CD4-positive, alpha-beta memory T cell (primary cell): ENCODE results near the gene ATP13A2. TPM values are rescaled to one million over a fixed set of nuclear protein-coding genes. Genes with fewer than 3 reads are reported as not detected.
"Not testable (repeated sequence)": the region's sequence is repeated elsewhere in the genome, so short reads cannot be mapped to it uniquely, and the experiment has no call there.

ENCODE experiments used
- CTCF ChIA-PET: fragments of 350-600 bp; sonication (Branson Sonifier 250); formaldehyde crosslinking; loops from one replicate; lab custom pipeline; 2021; ENCODE audit warnings: inconsistent platforms; ENCODE audit not compliant: partially characterized antibody; lab: Charles Lee
- POLR2A ChIA-PET: fragments of 350-600 bp; sonication (Branson Sonifier 250); formaldehyde crosslinking; loops from one replicate; lab custom pipeline; 2021; ENCODE audit not compliant: partially characterized antibody; lab: Charles Lee
- DNase-seq, 5 donors: peaks; one replicate each; pipeline versions ENCODE4 v3.0.0 to v3.0.0-alpha.2; 2020 to 2022; ENCODE audit warnings: mixed read lengths in 1 of 5
- H3K27ac ChIP-seq: one replicate; pipeline ENCODE4 v1.7.0; 2013; ENCODE audit warnings: low read depth, low read length
- H3K27me3 ChIP-seq: 2 replicates; pipeline ENCODE4 v1.7.0; 2013; ENCODE audit warnings: mild to moderate bottlenecking, low read length, moderate library complexity; ENCODE audit not compliant: insufficient read depth
- H3K36me3 ChIP-seq: 2 replicates; pipeline ENCODE4 v1.7.0; 2013; ENCODE audit warnings: mild to moderate bottlenecking, low read length, moderate library complexity; ENCODE audit not compliant: insufficient read depth
- H3K4me1 ChIP-seq: 2 replicates; pipeline ENCODE4 v1.7.0; 2013; ENCODE audit warnings: mild to moderate bottlenecking, low read length, moderate library complexity; ENCODE audit not compliant: insufficient read depth
- H3K4me3 ChIP-seq, 2 donors: one replicate each; pipeline ENCODE4 v1.7.0; 2013; ENCODE audit warnings: low read length in 2 of 2, mild to moderate bottlenecking in 1 of 2
- H3K9me3 ChIP-seq, 2 donors: one replicate each; pipeline ENCODE4 v1.7.0; 2013; ENCODE audit warnings: low read length in 2 of 2, control low read depth in 1 of 2; ENCODE audit not compliant: control insufficient read depth in 1 of 2
- H3K27ac Mint-ChIP-seq, 7 donors: one replicate each; pipeline ENCODE4 v1.8.0; 2020 to 2021; ENCODE audit warnings: mixed read lengths in 7 of 7, mild to moderate bottlenecking in 6 of 7, inconsistent platforms in 3 of 7, moderate library complexity in 3 of 7
- H3K27me3 Mint-ChIP-seq, 2 donors: one replicate each; pipeline ENCODE4 v1.8.0; 2020 to 2021; ENCODE audit warnings: mixed read lengths in 2 of 2
- H3K36me3 Mint-ChIP-seq, 2 donors: one replicate each; pipeline ENCODE4 v1.8.0; 2020 to 2021; ENCODE audit warnings: mixed read lengths in 2 of 2, inconsistent platforms in 1 of 2, mild to moderate bottlenecking in 1 of 2
- H3K4me1 Mint-ChIP-seq, 4 donors: one replicate each; pipeline ENCODE4 v1.8.0; 2020 to 2021; ENCODE audit warnings: mixed read lengths in 4 of 4, mild to moderate bottlenecking in 1 of 4
- H3K4me3 Mint-ChIP-seq, 8 donors: one replicate each; pipeline ENCODE4 v1.8.0; 2020 to 2021; ENCODE audit warnings: mixed read lengths in 8 of 8, mild to moderate bottlenecking in 7 of 8, moderate library complexity in 6 of 8, inconsistent platforms in 3 of 8
- H3K9me3 Mint-ChIP-seq, 8 donors: one replicate each; pipeline ENCODE4 v1.8.0; 2020 to 2021; ENCODE audit warnings: mixed read lengths in 8 of 8, mild to moderate bottlenecking in 5 of 8, inconsistent platforms in 3 of 8, moderate library complexity in 1 of 8
- intact Hi-C: fragments of 100-400 bp; cut with micrococcal nuclease; formaldehyde crosslinking; loops from one replicate; pipeline ENCODE4 v1.15.1; 2023
- polyA plus RNA-seq, 2 donors: library from polyadenylated mRNA; unstranded; fragments of 300-500 nt; fragmentation: Illumina TruSeq; gene quantifications; one replicate each; pipeline ENCODE4 v1.2.3, GENCODE V29; 2021
- total RNA-seq, 2 experiments: library from RNA; stranded (reverse); gene quantifications; one replicate each; pipeline ENCODE4 v1.2.3, GENCODE V29; 2021

The ATP13A2 gene
- total and polyA plus RNA-seq, 4 experiments from 2014 or later = 24.6 to 60.4 (median 55.6) TPM

- H3K4me3 Mint-ChIP-seq = peak overlapping the region in 1 of 8 donors; percentile 8
- Histone ChIP-seq H3K27ac (no peak overlapping the region), H3K9me3 (no peaks in the 10 kb centered on the region), H3K27me3 (no peaks in the 10 kb centered on the region), H3K36me3 (no peaks in the 10 kb centered on the region), H3K4me1 (peaks cover 3% of the 10 kb centered on the region), H3K4me3 (no peak overlapping the region)
- H3K27me3 Mint-ChIP-seq = no peaks in the 10 kb centered on the region
- H3K9me3 Mint-ChIP-seq = peaks cover 0 to 2% (median 0%) of the 10 kb centered on the region in 8 donors
- ChIA-PET POLR2A (no interaction called here), CTCF (interaction anchor here (1.7 kb wide), 1 partner anchor 91 kb away, joined by 5 read pairs; no protein-coding TSS in a partner anchor)
- DNase-seq = no peak
- H3K27ac Mint-ChIP-seq = no peak overlapping the region
- intact Hi-C loops = no loop called here
- H3K4me1 Mint-ChIP-seq = peaks cover 0 to 4% (median 0%) of the 10 kb centered on the region in 4 donors
- peaks cover 0 to 5% of the 10 kb centered on the region in 2 donors for H3K36me3 Mint-ChIP-seq
These were observed 57.1 kb downstream of the ATP13A2 start for GRCh38 chr1:16954579-16954978.

- POLR2A ChIA-PET = interaction anchor here (1.1 to 1.3 kb wide), 2 partner anchors 8 to 48 kb away, joined by 4 to 8 read pairs; no protein-coding TSS in a partner anchor
These were observed 59.4 kb downstream of the ATP13A2 start for GRCh38 chr1:16952376-16952775.

GRCh38 chr1:16949026-16949425, 62.7 kb downstream of the ATP13A2 start:
- CTCF ChIA-PET = interaction anchor here (4.0 to 7.0 kb wide), 3 partner anchors 12 to 328 kb away, joined by 26 to 75 read pairs (median 35); no protein-coding TSS in a partner anchor
- H3K4me1 ChIP-seq, H3K4me3 Mint-ChIP-seq, DNase-seq, H3K36me3 ChIP-seq, H3K9me3 ChIP-seq, intact Hi-C loops, H3K4me3 ChIP-seq, H3K9me3 Mint-ChIP-seq, H3K27ac Mint-ChIP-seq, H3K27ac ChIP-seq, H3K4me1 Mint-ChIP-seq, POLR2A ChIA-PET, H3K27me3 Mint-ChIP-seq, H3K27me3 ChIP-seq: not testable (repeated sequence)
- H3K36me3 Mint-ChIP-seq = peaks cover 3 to 12% of the 10 kb centered on the region in 2 donors

More at GRCh38 chr1:16952376-16952775, 59.4 kb downstream of the ATP13A2 start:
- H3K4me3 Mint-ChIP-seq, H3K4me3 ChIP-seq, H3K36me3 Mint-ChIP-seq, H3K9me3 ChIP-seq, H3K36me3 ChIP-seq, H3K4me1 ChIP-seq, DNase-seq, H3K27ac ChIP-seq, H3K4me1 Mint-ChIP-seq, intact Hi-C loops, H3K9me3 Mint-ChIP-seq, H3K27me3 Mint-ChIP-seq, H3K27me3 ChIP-seq: not testable (repeated sequence)
- CTCF ChIA-PET = interaction anchor here (0.6 to 7.0 kb wide), 9 partner anchors 8 to 334 kb away, joined by 3 to 75 read pairs (median 4); no protein-coding TSS in a partner anchor
- peak overlapping the region in 1 of 7 donors; percentile 60 for H3K27ac Mint-ChIP-seq

GRCh38 chr1:16948282-16948891, 63.3 kb downstream of the ATP13A2 start:
- H3K4me1 ChIP-seq, H3K27ac Mint-ChIP-seq, H3K27ac ChIP-seq, intact Hi-C loops, H3K36me3 ChIP-seq, H3K27me3 ChIP-seq, DNase-seq, H3K27me3 Mint-ChIP-seq, H3K9me3 Mint-ChIP-seq, H3K4me1 Mint-ChIP-seq, H3K4me3 Mint-ChIP-seq, H3K9me3 ChIP-seq, H3K4me3 ChIP-seq, POLR2A ChIA-PET: not testable (repeated sequence)
- CTCF ChIA-PET = interaction anchor here (4.5 to 7.0 kb wide), 2 partner anchors 12 to 327 kb away, joined by 26 to 75 read pairs; no protein-coding TSS in a partner anchor
- H3K36me3 Mint-ChIP-seq = peaks cover 3 to 12% of the 10 kb centered on the region in 2 donors

GRCh38 chr1:16946646-16947045, 65.1 kb downstream of the ATP13A2 start:
- H3K27ac ChIP-seq = no peak overlapping the region
- H3K4me3 ChIP-seq = no peak overlapping the region
- no peaks in the 10 kb centered on the region for H3K9me3 ChIP-seq
- no peak overlapping the region for H3K27ac Mint-ChIP-seq
- ChIA-PET CTCF (interaction anchor here (0.8 to 7.0 kb wide), 3 partner anchors 14 to 328 kb away, joined by 3 to 75 read pairs (median 26); no protein-coding TSS in a partner anchor), POLR2A (interaction anchor here (0.9 kb wide), 1 partner anchor 14 kb away, joined by 3 read pairs; no protein-coding TSS in a partner anchor)
- DNase-seq = no peak
- H3K4me3 Mint-ChIP-seq = no peak overlapping the region
- H3K36me3 ChIP-seq = peaks cover 9% of the 10 kb centered on the region
- H3K9me3 Mint-ChIP-seq = no peaks in the 10 kb centered on the region
- peaks cover 9 to 19% of the 10 kb centered on the region in 2 donors for H3K36me3 Mint-ChIP-seq
- no peaks in the 10 kb centered on the region for H3K27me3 ChIP-seq
- H3K4me1 Mint-ChIP-seq = peaks cover 0 to 3% (median under 1%) of the 10 kb centered on the region in 4 donors
- H3K27me3 Mint-ChIP-seq = no peaks in the 10 kb centered on the region
- peaks cover under 1% of the 10 kb centered on the region for H3K4me1 ChIP-seq
- intact Hi-C loops = no loop called here

- H3K4me3 Mint-ChIP-seq, H3K36me3 ChIP-seq, H3K27ac ChIP-seq, intact Hi-C loops, H3K27ac Mint-ChIP-seq, H3K4me1 ChIP-seq, H3K4me1 Mint-ChIP-seq, H3K9me3 Mint-ChIP-seq, H3K27me3 ChIP-seq, POLR2A ChIA-PET, H3K9me3 ChIP-seq, DNase-seq, H3K4me3 ChIP-seq, H3K27me3 Mint-ChIP-seq: not testable (repeated sequence)
- H3K36me3 Mint-ChIP-seq = peaks cover 7 to 19% of the 10 kb centered on the region in 2 donors
- CTCF ChIA-PET = interaction anchor here (4.5 to 7.0 kb wide), 2 partner anchors 14 to 325 kb away, joined by 26 to 75 read pairs; no protein-coding TSS in a partner anchor
These were observed 65.5 kb downstream of the ATP13A2 start for GRCh38 chr1:16946185-16946584.

- H3K36me3 ChIP-seq, H3K27me3 ChIP-seq, intact Hi-C loops, POLR2A ChIA-PET, H3K27ac Mint-ChIP-seq, H3K27ac ChIP-seq, DNase-seq, H3K27me3 Mint-ChIP-seq, H3K4me3 ChIP-seq, H3K4me1 Mint-ChIP-seq, H3K9me3 ChIP-seq, H3K4me3 Mint-ChIP-seq, H3K4me1 ChIP-seq, H3K9me3 Mint-ChIP-seq: not testable (repeated sequence)
- H3K36me3 Mint-ChIP-seq = peaks cover 10 to 24% of the 10 kb centered on the region in 2 donors
- CTCF ChIA-PET = interaction anchor here (4.5 kb wide), 1 partner anchor 324 kb away, joined by 26 read pairs; no protein-coding TSS in a partner anchor
These were observed 66.2 kb downstream of the ATP13A2 start for GRCh38 chr1:16945512-16945911.
